DND-41 (cell line): ENCODE results near the gene CAPN2.

Experiments used
- EZH2 ChIP-seq: IDR thresholded peaks from 3 replicates; pipeline ENCODE4 v1.6.1; 2012; ENCODE audit warnings: borderline replicate concordance, low read depth, mild to moderate bottlenecking, moderate library complexity, low read length, inconsistent platforms; ENCODE audit not compliant: severe bottlenecking
- TF ChIP-seq, protein P1 (sequence below): IDR thresholded peaks from 2 replicates; pipeline ENCODE4 v1.5.1; 2012; ENCODE audit warnings: borderline replicate concordance, low read length, moderate library complexity, mild to moderate bottlenecking; ENCODE audit not compliant: poor library complexity, severe bottlenecking; ENCODE audit errors: extremely low read depth

DNA sequence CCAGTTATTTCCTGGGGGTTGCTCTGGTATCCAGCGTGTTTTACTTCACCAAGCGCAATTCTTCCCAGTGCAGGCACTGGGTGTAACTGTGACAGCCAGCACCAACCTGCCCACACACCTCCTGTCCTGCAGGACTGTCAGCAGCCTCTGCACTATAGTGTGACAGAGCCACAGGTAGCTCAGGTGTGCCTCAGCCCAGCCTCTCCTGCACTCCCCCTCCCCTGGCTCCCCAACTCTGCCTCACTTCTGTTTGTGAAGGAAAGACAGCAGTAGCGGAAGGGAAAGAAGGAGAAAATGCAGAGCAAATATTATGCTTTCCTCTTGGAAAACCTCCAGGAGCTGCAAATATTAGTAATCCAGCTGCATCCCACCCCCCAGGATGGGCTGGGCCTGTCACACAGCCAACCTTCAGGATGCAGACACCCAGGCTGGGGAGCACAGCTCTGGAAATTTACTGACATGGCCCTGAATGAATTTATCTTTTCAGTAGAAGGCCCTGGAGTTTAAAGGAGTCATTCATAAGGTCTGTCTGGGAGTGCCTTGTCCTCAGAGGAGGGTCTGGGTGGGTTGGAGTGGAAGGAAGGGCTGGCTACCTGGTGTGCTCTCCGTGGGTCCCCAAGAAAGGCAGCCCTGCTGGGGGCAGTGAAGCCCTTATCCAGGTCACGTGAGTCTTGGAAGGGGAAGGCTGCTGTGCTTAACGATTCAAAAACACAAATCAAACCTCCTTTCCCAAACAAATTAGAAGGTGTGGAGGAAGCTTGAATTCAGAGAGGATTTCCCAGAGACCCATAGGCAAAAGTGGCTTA lies 20.9 kb downstream of the CAPN2 start:
- TF ChIP-seq, protein P1, sequence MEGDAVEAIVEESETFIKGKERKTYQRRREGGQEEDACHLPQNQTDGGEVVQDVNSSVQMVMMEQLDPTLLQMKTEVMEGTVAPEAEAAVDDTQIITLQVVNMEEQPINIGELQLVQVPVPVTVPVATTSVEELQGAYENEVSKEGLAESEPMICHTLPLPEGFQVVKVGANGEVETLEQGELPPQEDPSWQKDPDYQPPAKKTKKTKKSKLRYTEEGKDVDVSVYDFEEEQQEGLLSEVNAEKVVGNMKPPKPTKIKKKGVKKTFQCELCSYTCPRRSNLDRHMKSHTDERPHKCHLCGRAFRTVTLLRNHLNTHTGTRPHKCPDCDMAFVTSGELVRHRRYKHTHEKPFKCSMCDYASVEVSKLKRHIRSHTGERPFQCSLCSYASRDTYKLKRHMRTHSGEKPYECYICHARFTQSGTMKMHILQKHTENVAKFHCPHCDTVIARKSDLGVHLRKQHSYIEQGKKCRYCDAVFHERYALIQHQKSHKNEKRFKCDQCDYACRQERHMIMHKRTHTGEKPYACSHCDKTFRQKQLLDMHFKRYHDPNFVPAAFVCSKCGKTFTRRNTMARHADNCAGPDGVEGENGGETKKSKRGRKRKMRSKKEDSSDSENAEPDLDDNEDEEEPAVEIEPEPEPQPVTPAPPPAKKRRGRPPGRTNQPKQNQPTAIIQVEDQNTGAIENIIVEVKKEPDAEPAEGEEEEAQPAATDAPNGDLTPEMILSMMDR = no peak
- TF ChIP-seq EZH2 = no peak
